Heart left ventricle (tissue), 16 donors: ENCODE measurements around the gene ARFGAP2. TPM values are rescaled to one million over a fixed set of nuclear protein-coding genes. Genes with fewer than 3 reads are reported as not detected.
"Not testable (repeated sequence)": the region's sequence is repeated elsewhere in the genome, so short reads cannot be mapped to it uniquely, and the experiment has no call there.

ENCODE experiments used
- ATAC-seq, 4 donors: fragments of 200-7000 bp; cut with Tn5 transposase; one replicate each; pipeline ENCODE4 v1.9.1; 2020 to 2022; ENCODE audit warnings: moderate library complexity in 4 of 4, mild to moderate bottlenecking in 3 of 4, moderate number of reproducible peaks in 1 of 4
- DNase-seq, 5 donors: peaks; one replicate each; pipeline ENCODE4 v3.0.0-alpha.2; 2020
- H3K27ac ChIP-seq, 12 donors: fragments of 200-600 bp; sonication (generic) in 4 of 12; one replicate each; pipeline versions ENCODE4 v1.5.0 to v1.8.0; 2016 to 2022; ENCODE audit warnings: mild to moderate bottlenecking in 2 of 12
- H3K27me3 ChIP-seq, 9 donors: fragments of 200-600 bp; sonication (generic) in 2 of 9; one replicate each; pipeline versions ENCODE4 v1.5.1 to v1.8.0; 2016 to 2022; ENCODE audit warnings: mild to moderate bottlenecking in 3 of 9
- H3K36me3 ChIP-seq, 9 donors: fragments of 200-600 bp; sonication (generic) in 2 of 9; one replicate each; pipeline versions ENCODE4 v1.5.0 to v1.8.0; 2018 to 2022; ENCODE audit warnings: mild to moderate bottlenecking in 2 of 9
- H3K4me1 ChIP-seq, 12 donors: fragments of 200-600 bp; sonication (generic) in 4 of 12; one replicate each; pipeline versions ENCODE4 v1.5.0 to v1.8.0; 2016 to 2022; ENCODE audit warnings: mild to moderate bottlenecking in 3 of 12
- H3K4me3 ChIP-seq, 12 donors: fragments of 200-600 bp; sonication (generic) in 4 of 12; one replicate each; pipeline versions ENCODE4 v1.5.0 to v1.8.0; 2017 to 2022; ENCODE audit warnings: mild to moderate bottlenecking in 9 of 12, moderate library complexity in 4 of 12
- H3K9me3 ChIP-seq, 12 donors: fragments of 200-600 bp; sonication (generic) in 4 of 12; one replicate each; pipeline versions ENCODE4 v1.5.0 to v1.8.0; 2016 to 2022; ENCODE audit warnings: mild to moderate bottlenecking in 1 of 12
- CTCF ChIP-seq, 12 donors: fragments of 200-600 bp; sonication (generic) in 4 of 12; IDR thresholded peaks; one replicate each; pipeline versions ENCODE4 v1.5.0 to v1.8.0; 2018 to 2022; ENCODE audit warnings: antibody characterized with exemption in 12 of 12, mild to moderate bottlenecking in 5 of 12
- POLR2A ChIP-seq, 2 donors: fragments of 450-650 bp; IDR thresholded peaks; one replicate each; pipeline ENCODE4 v1.6.1; 2017; ENCODE audit warnings: antibody characterized with exemption in 2 of 2, mild to moderate bottlenecking in 2 of 2, moderate library complexity in 2 of 2
- whole genome bisulfite sequencing, 4 donors: extraction: QIAGEN DNeasy Blood & Tissue Kit in 2 of 4; methylation state at CpG; one replicate each; pipeline versions ENCODE4 v1.1.5 to v1.1.7; 2013 to 2018; 5-methylcytosine and 5-hydroxymethylcytosine counted together
- intact Hi-C, 10 donors: fragments of 100-400 bp; cut with DNase I; formaldehyde crosslinking; loops; one replicate each; pipeline versions ENCODE4 v1.11.1 to v1.14.2; 2022
- polyA plus RNA-seq, 2 donors: library from polyadenylated mRNA; stranded (reverse); fragments of 200-250 nt; gene quantifications; one replicate each; pipeline ENCODE4 v1.2.3, GENCODE V29; 2013
- total RNA-seq, 9 donors: library from RNA; depleted of rRNA in 2 of 9; stranded (reverse); fragments of >200 nt in 2 of 9; fragmentation: NEBNext Ultra II Directional in 3 of 9; extraction: Animal tissue kit (Norgen Biotek cat#: 25700) in 3 of 9; gene quantifications; one replicate each; pipeline versions ENCODE4 v1.1.0 to v1.2.4, GENCODE V29; 2016 to 2023
- donor health status: ischemic (EF 13 %, LVEDD 7.1; RV severe dilation, severe dysfunction).
- donor health status: healthy with polysubstance abuse.
- donor health status: DM: no; HTN: yes; CAD: no.
- donor health status: DM: no; HTN: no; CAD: no.
- donor health status: ischemic (EF 25% LVEDD 6.9; RV normal size, moderate dysfunction).
- donor health status: ischemic (EF 25% LVEDD 5.7; RV mildly dilated, moderate dysfunction).
- donor health status: healthy.
- donor health status: DM: yes; HTN: yes; CAD: no.
- donor health status: ischemic (EF 35%, LVEDD 5.7; RV mildly dilated, moderate dysfunction).
- donor health status: nonischemic (EF 11% LVEDD 7.7; RV severe dilation, severe dysfunction).
- donor health status: DM: yes; HTN: yes; CAD: no.
- donor health status: PGD.
- donor health status: ischemic (EF 29% LVEDD 5.4; RV normal size, mild dysfunction).
- donor health status: nonischemic (EF 23%, LVEDD 6.1; RV moderate dilation, normal function).

ARFGAP2 gene
- total and polyA plus RNA-seq, 11 donors, result 47.5 to 96.1 (median 61.3) TPM

GRCh38 chr11:47207459-47207858, 30.8 kb upstream of the ARFGAP2 start:
- TF ChIP-seq POLR2A (IDR thresholded peaks at IDR 0.05), result no peak
- no peak for TF ChIP-seq CTCF (IDR thresholded peaks at IDR 0.05)
- no peak for ATAC-seq

GRCh38 chr11:47206577-47206976, 29.9 kb upstream of the ARFGAP2 start:
- 90 to 93% (median 91%) methylated on average over 5 of the region's 5 CpGs for WGBS, 4 donors
- H3K4me1 ChIP-seq, H3K27ac ChIP-seq, ATAC-seq, H3K4me3 ChIP-seq, H3K27me3 ChIP-seq, H3K36me3 ChIP-seq, intact Hi-C loops, H3K9me3 ChIP-seq, DNase-seq: not testable (repeated sequence)

More at GRCh38 chr11:47207459-47207858, 30.8 kb upstream of the ARFGAP2 start:
- Histone ChIP-seq H3K9me3 (no peaks in the 10 kb centered on the region), H3K4me1 (no peaks in the 10 kb centered on the region), H3K27me3 (no peaks in the 10 kb centered on the region), H3K36me3 (no peaks in the 10 kb centered on the region), H3K27ac (no peak overlapping the region), H3K4me3 (no peak overlapping the region)
- 83 to 87% (median 84%) methylated on average over 6 of the region's 6 CpGs for WGBS, 4 donors
- DNase-seq, result no peak
- intact Hi-C loops, result no loop called here

- no peak for ATAC-seq
- no peaks in the 10 kb centered on the region for H3K9me3 ChIP-seq
- intact Hi-C loops, result no loop called here
- WGBS, 4 donors, result 71 to 79% (median 76%) methylated on average over 2 of the region's 2 CpGs
- no peak overlapping the region for H3K27ac ChIP-seq
- no peak overlapping the region for H3K4me3 ChIP-seq
- no peaks in the 10 kb centered on the region for H3K27me3 ChIP-seq
- no peak for DNase-seq
- no peaks in the 10 kb centered on the region for H3K36me3 ChIP-seq
- TF ChIP-seq POLR2A (IDR thresholded peaks at IDR 0.05), result no peak
- no peaks in the 10 kb centered on the region for H3K4me1 ChIP-seq
Observed at GRCh38 chr11:47204637-47204989, 27.9 kb upstream of the ARFGAP2 start.

GRCh38 chr11:47202576-47202975, 25.9 kb upstream of the ARFGAP2 start:
- no peaks in the 10 kb centered on the region for H3K36me3 ChIP-seq
- ATAC-seq, result no peak
- H3K9me3 ChIP-seq, result no peaks in the 10 kb centered on the region
- TF ChIP-seq POLR2A (IDR thresholded peaks at IDR 0.05), result no peak
- TF ChIP-seq CTCF (IDR thresholded peaks at IDR 0.05), result no peak
- intact Hi-C loops, result no loop called here
- no peak overlapping the region for H3K4me3 ChIP-seq
- DNase-seq, result no peak
- no peaks in the 10 kb centered on the region for H3K4me1 ChIP-seq
- no peaks in the 10 kb centered on the region for H3K27me3 ChIP-seq
- no peak overlapping the region for H3K27ac ChIP-seq
- WGBS, 4 donors, result 76 to 83% (median 80%) methylated on average over 5 of the region's 5 CpGs

GRCh38 chr11:47201015-47201414, 24.3 kb upstream of the ARFGAP2 start:
- ATAC-seq, result no peak
- TF ChIP-seq POLR2A (IDR thresholded peaks at IDR 0.05), result no peak
- no peak for TF ChIP-seq CTCF (IDR thresholded peaks at IDR 0.05)
- Histone ChIP-seq H3K27me3 (peaks cover 0 to 2% (median 0%) of the 10 kb centered on the region in 9 donors), H3K4me3 (no peak overlapping the region), H3K27ac (no peak overlapping the region), H3K4me1 (no peaks in the 10 kb centered on the region), H3K36me3 (no peaks in the 10 kb centered on the region), H3K9me3 (no peaks in the 10 kb centered on the region)
- intact Hi-C loops, result no loop called here
- DNase-seq, result no peak
- 71 to 84% (median 82%) methylated on average over 4 of the region's 4 CpGs for WGBS, 4 donors

GRCh38 chr11:47198161-47198560, 21.5 kb upstream of the ARFGAP2 start:
- H3K27ac ChIP-seq, H3K4me1 ChIP-seq, H3K9me3 ChIP-seq, DNase-seq, H3K36me3 ChIP-seq, intact Hi-C loops, H3K4me3 ChIP-seq, ATAC-seq, H3K27me3 ChIP-seq: not testable (repeated sequence)
- WGBS, 4 donors, result 90 to 96% (median 94%) methylated on average over 9 of the region's 9 CpGs
